HCT116 (cell line): ENCODE results near the gene NCKAP5.

ENCODE experiments used
- ELF1 ChIP-seq: IDR thresholded peaks from 2 replicates; pipeline ENCODE4 v1.6.1; 2012; ENCODE audit warnings: low read depth, borderline replicate concordance
- POLR2A ChIP-seq: IDR thresholded peaks from 2 replicates; pipeline ENCODE4 v1.7.0; 2011; ENCODE audit warnings: borderline replicate concordance; ENCODE audit not compliant: insufficient read depth, insufficient read length; ENCODE audit errors: extremely low read depth

- TF ChIP-seq POLR2A = no peak
- TF ChIP-seq ELF1 = no peak
These were observed 672.2 kb downstream of the NCKAP5 start for GRCh38 chr2:132896073-132896472.
